Chondrocyte (in vitro differentiated cells): Measurements from ENCODE around the gene GRK5. TPM values are rescaled to one million over a fixed set of nuclear protein-coding genes. Genes with fewer than 3 reads are reported as not detected.
A peak's percentile ranks its signal among the peaks of the same experiment; 100 is the strongest.

Experiments used
- DNase-seq: peaks from one replicate; pipeline ENCODE4 v3.0.0; 2021; ENCODE audit warnings: mixed read lengths, low spot score
- H3K27ac Mint-ChIP-seq: one replicate; pipeline ENCODE4 v1.8.0; 2021; ENCODE audit warnings: mild to moderate bottlenecking, moderate library complexity, mixed read lengths; ENCODE audit not compliant: unreplicated experiment
- H3K27me3 Mint-ChIP-seq: 2 replicates; pipeline ENCODE4 v1.8.0; 2021; ENCODE audit warnings: low read depth, mixed read lengths
- H3K36me3 Mint-ChIP-seq: 2 replicates; pipeline ENCODE4 v1.8.0; 2021; ENCODE audit warnings: low read depth, mixed read lengths
- H3K4me1 Mint-ChIP-seq: 2 replicates; pipeline ENCODE4 v1.8.0; 2021; ENCODE audit warnings: low read depth, mild to moderate bottlenecking, mixed read lengths
- H3K4me3 Mint-ChIP-seq: one replicate; pipeline ENCODE4 v1.8.0; 2021; ENCODE audit warnings: mild to moderate bottlenecking, moderate library complexity, mixed read lengths; ENCODE audit not compliant: unreplicated experiment
- H3K9me3 Mint-ChIP-seq: 2 replicates; pipeline ENCODE4 v1.8.0; 2021; ENCODE audit warnings: low read depth, mixed read lengths
- CTCF ChIP-seq: fragments of 200-600 bp; sonication (generic); IDR thresholded peaks from 2 replicates; pipeline ENCODE4 v1.5.0; 2021; ENCODE audit warnings: antibody characterized with exemption, mild to moderate bottlenecking, moderate library complexity
- total RNA-seq: library from RNA; stranded (reverse); gene quantifications from 3 replicates; pipeline ENCODE4 v1.2.1, GENCODE V29; 2021

GRK5 gene
- total RNA-seq, 1 donor from 2014 or later: 16.4 TPM

GRCh38 chr10:119288574-119289001, 81.2 kb downstream of the GRK5 start:
- Mint-ChIP-seq H3K36me3 (no peaks in the 10 kb centered on the region), H3K4me1 (peaks cover 45% of the 10 kb centered on the region), H3K9me3 (no peaks in the 10 kb centered on the region), H3K4me3 (no peak overlapping the region), H3K27ac (no peak overlapping the region), H3K27me3 (no peaks in the 10 kb centered on the region)
- no peak for TF ChIP-seq CTCF
- DNase-seq: no peak

- H3K9me3 Mint-ChIP-seq: no peaks in the 10 kb centered on the region
- DNase-seq: no peak
Measured at GRCh38 chr10:119289227-119289920, 82.0 kb downstream of the GRK5 start.

GRCh38 chr10:119290301-119291048, 83.1 kb downstream of the GRK5 start:
- H3K4me3 Mint-ChIP-seq: no peak overlapping the region
- H3K27ac Mint-ChIP-seq: no peak overlapping the region
- H3K36me3 Mint-ChIP-seq: no peaks in the 10 kb centered on the region

More at GRCh38 chr10:119289227-119289920, 82.0 kb downstream of the GRK5 start:
- H3K27ac Mint-ChIP-seq: no peak overlapping the region
- H3K27me3 Mint-ChIP-seq: no peaks in the 10 kb centered on the region
- peaks cover 45% of the 10 kb centered on the region for H3K4me1 Mint-ChIP-seq
- no peaks in the 10 kb centered on the region for H3K36me3 Mint-ChIP-seq
- H3K4me3 Mint-ChIP-seq: no peak overlapping the region
- no peak for TF ChIP-seq CTCF

GRCh38 chr10:119291223-119291900, 84.0 kb downstream of the GRK5 start:
- H3K4me1 Mint-ChIP-seq: peaks cover 27% of the 10 kb centered on the region
- no peaks in the 10 kb centered on the region for H3K9me3 Mint-ChIP-seq
- H3K4me3 Mint-ChIP-seq: no peak overlapping the region
- DNase-seq: peak; percentile 55
- no peaks in the 10 kb centered on the region for H3K27me3 Mint-ChIP-seq
- TF ChIP-seq CTCF: no peak
- no peak overlapping the region for H3K27ac Mint-ChIP-seq
- H3K36me3 Mint-ChIP-seq: peaks cover 3% of the 10 kb centered on the region

More at GRCh38 chr10:119290301-119291048, 83.1 kb downstream of the GRK5 start:
- TF ChIP-seq CTCF: peak; percentile 52
- peaks cover 34% of the 10 kb centered on the region for H3K4me1 Mint-ChIP-seq
- H3K27me3 Mint-ChIP-seq: no peaks in the 10 kb centered on the region
- no peaks in the 10 kb centered on the region for H3K9me3 Mint-ChIP-seq
- DNase-seq: peak; percentile 24
